GM21390 (cell line): ENCODE measurements around the gene MRPL32.
"Not testable (repeated sequence)": the region's sequence is repeated elsewhere in the genome, so short reads cannot be mapped to it uniquely, and the experiment has no call there.

ENCODE experiments used
- ATAC-seq: cut with Tn5 transposase; IDR thresholded peaks from one replicate; pipeline ENCODE4 v1.9.1; 2021; ENCODE audit not compliant: unreplicated experiment

Gene MRPL32

DNA sequence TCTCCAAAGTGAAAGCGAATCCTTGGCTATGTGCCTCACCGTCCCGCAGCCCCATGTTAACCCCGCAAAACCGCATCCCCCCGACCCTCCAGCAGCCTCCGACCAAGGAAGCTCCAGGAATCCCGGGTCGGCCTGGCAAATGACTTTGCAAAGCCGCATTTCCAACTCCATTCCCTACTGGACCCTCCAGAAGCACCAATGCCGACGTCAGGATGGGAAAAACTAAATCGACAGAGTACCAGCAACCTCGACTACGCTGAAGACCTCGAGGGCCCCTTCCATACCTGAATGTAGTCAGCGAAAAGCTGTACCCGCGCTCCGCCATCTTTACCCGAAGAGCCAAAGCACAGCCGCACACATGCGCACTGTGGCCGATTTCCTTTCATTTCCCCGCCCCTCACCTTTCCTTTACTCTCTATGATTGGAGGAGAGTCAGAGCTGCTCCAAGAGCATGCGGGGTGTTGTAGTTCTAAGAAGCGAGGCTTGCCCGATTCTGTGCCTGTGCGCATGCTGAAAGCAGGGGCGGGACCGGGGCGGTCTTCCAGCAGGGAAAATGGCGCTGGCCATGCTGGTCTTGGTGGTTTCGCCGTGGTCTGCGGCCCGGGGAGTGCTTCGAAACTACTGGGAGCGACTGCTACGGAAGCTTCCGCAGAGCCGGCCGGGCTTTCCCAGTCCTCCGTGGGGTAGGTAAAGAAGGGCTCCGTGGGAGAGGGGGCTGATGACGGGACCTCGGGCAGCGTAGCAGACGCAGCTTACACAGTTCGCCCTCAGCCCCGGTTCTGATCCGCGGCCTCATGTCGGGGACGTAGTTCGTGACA is at the start of gene MRPL32, which contains the start of gene PSMA2:
MRPL32 (plus strand) TSS at position 543 of the 818 bp plus-strand sequence; CDS start at position 554, 11 bp downstream.
PSMA2 (minus strand) TSS at position 341 of the 818 bp plus-strand sequence; CDS start at position 325, 16 bp downstream.
- peak; percentile 99 for ATAC-seq

GRCh38 chr7:42883950-42884349 is 48.2 kb upstream of the MRPL32 start:
- no peak for ATAC-seq

DNA sequence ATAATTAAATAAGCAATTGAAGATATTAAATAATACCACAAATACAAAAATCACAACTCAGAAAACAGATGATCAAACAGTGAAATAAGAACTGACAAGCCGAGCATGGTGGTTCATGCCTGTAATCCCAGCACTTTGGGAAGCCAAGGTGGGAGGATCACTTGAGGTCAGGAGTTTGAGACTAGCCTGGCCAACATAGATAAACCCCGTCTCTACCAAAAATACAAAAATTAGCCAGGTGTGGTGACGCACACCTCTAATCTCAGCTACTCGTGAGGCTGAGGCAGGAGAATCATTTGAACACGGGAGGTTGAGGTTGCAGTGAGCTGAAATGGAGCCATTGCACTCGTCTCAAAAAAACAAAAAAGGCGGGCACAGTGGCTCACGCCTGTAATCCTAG is 47.0 kb upstream of the MRPL32 start:
- not testable (repeated sequence) for ATAC-seq

DNA sequence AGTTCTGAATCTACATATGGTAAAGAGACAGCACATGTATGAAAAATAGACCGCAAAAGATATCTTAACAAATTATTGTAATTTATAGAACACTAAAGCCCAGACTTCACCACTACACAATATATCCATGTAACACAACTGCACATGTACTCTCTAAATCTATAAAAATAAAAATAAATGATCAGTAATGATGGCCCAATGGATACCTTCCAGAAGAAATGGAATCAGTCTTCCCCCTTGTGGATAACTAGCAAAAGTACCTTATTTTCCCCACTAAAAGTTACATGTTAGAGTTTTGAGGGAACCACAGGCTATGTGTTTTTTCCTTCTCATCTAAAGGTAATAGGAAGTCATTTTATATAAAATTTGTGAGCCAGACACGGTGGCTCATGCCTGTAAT is 46.0 kb upstream of the MRPL32 start:
- ATAC-seq, result no peak

GRCh38 chr7:42886893-42887505 is 45.2 kb upstream of the MRPL32 start:
- no peak for ATAC-seq

- ATAC-seq, result no peak
Measured at GRCh38 chr7:42893346-42894240, 38.6 kb upstream of the MRPL32 start.

DNA sequence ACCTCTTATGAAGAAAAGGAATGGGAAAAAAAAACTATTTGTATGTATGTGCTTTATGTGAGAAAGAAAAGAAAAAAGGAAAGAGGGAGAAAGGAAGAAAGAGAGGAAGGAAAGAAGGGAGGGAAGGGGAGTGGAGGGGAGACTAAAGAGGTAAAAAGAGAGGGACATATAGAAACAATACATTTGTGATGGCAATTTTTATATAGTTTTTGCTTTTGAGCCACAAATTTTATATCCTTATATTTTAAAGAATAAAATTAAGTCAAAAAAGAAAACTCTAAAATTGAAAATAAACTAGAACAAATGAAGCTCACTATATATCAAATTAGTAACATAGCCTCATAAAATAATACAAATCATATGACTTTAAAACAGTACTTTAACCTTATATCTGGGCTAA is 31.3 kb upstream of the MRPL32 start:
- no peak for ATAC-seq

DNA sequence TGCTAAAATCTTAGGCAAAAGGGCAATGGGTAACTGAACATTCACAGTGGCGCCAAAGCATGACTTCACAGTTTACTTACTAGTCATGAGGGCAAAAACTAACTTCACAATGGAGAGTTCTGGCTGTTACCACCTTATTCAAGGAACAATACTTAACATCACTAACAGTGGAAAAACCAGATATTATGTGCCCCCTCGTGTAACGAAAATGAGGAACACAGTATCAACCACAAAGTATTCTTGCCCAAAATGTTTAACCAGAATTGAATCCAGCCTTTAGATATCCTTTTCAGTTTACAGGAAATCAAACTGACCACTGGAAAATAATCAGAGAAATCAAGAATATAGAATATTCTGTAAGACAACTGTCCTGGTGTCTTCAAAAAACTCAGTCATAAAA is 29.8 kb upstream of the MRPL32 start:
- no peak for ATAC-seq

DNA sequence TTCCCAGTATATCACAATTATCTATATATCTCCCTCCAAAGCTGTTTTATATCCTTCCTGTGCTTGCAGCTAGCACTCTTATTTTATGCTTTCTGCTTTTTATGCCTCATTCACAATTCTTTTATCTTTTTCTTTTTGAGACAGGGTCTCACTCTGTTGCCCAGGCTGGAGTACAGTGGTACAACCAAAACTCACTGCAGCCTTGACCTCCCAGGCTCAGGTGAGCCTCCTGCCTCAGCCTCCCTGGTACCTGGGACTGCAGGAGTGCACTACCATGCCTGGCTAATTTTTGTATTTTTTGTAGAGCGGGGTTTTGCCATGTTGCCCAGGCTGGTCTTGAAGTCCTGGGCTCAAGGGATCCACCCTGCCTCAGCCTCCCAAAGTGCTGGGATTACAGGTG is 26.0 kb upstream of the MRPL32 start:
- ATAC-seq, result no peak

- no peak for ATAC-seq
Measured at GRCh38 chr7:42907316-42907715, 24.9 kb upstream of the MRPL32 start.

GRCh38 chr7:42910306-42910705 is 21.9 kb upstream of the MRPL32 start:
- ATAC-seq, result no peak

DNA sequence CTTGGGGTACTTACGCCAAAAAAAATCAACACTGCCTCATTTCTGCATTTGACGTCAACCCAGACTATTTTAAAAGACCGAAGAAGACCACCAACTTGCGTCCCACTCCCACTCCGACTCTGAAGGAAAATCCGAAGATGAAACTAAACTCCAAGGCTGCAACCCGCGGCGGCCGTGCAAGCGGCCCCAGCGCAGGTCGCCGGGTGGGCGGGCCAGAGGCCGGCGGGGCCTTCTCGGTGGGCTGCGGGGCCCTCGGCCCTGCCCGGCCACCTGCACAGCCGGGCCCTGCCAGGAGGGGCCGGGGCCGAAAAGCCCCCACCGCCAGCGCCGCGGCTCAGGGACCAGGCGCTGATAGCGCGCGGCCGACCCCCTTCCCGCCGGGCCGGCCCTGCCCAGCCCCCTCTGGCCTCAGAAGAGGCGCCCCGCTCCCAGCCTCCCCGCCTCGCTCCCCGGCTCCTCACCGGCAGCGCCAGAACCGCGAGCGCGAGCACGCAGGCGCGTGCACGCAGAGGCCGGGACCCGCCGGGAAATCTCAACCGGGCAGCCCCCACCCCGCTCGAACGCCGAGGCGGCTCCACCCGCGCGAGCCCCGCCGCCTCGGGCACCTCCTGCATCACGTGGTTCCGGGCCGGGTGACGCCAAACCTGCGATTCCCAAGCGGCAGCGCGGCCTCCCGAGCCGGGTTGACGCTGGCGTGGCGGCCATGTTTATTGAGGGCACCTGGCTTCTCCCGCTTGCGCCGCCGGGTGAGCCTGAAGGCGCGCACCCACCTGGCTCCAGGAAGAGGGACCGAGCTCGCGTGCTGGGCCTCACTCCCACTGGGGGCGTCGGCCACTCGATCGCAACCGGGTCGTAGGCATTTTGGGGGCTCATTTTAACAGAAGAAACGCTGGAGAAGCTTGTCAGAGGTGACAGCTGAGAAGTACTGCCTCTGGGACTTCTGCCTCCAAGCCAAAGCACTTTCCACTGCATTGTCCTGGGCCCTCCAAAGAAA is 20.4 kb upstream of the MRPL32 start, which contains the start of gene C7orf25:
C7orf25 (minus strand) TSS at position 617 of the 994 bp plus-strand sequence. CDS start 1,170 bp downstream, outside the sequence.
- ATAC-seq, result peak; percentile 91

- ATAC-seq, result no peak
Measured at GRCh38 chr7:42913591-42913990, 18.6 kb upstream of the MRPL32 start.

- ATAC-seq, result no peak
Measured at GRCh38 chr7:42914009-42914408, 18.2 kb upstream of the MRPL32 start.

DNA sequence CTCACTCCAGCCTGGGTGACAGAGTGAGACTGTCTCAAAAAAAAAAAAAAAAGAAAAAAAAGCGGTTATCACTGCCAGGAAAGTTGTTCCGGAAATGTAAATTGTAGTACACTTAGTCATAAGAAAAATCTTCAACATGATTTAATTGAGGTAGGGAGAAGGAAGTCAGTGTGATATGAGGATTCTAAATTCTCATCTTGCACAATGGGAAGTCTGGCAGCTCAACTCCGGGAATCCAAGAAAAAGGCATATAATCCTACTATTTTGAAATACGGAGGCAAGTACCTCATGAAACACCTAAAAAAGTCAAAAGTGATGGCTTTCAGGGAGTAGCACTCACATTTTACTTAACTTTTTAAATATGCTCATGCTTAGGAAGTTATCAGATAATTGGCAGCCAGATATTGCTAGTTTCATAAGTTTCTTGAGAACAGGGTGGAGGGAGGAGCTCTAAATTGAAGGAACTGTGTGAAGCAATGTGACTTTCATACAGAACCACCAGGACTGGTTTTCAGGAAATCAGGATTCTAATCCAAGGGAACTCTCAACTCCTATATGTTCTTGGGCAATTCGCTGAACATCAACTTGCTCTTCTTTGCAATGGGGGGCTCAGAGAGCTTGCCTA is 17.6 kb upstream of the MRPL32 start:
- no peak for ATAC-seq

DNA sequence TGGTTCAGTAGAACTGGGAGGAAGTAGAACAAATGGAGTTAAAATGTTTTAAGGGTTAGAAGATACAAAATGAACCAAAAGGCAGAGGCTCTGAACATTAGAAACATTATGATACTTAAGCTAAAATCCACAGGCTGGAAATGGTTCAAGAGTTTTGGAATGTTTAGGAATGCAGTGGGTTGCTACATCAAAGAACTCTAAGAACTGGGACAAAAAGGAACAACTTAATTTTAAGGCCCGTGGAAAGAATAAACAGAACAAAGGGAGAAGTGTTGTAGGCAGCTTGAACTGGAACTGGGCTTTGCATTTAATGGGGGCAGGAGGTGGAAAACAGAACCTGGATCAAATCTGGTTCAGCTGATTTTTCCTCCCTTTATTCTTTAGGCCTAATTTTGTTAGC is 16.8 kb upstream of the MRPL32 start:
- ATAC-seq, result no peak

DNA sequence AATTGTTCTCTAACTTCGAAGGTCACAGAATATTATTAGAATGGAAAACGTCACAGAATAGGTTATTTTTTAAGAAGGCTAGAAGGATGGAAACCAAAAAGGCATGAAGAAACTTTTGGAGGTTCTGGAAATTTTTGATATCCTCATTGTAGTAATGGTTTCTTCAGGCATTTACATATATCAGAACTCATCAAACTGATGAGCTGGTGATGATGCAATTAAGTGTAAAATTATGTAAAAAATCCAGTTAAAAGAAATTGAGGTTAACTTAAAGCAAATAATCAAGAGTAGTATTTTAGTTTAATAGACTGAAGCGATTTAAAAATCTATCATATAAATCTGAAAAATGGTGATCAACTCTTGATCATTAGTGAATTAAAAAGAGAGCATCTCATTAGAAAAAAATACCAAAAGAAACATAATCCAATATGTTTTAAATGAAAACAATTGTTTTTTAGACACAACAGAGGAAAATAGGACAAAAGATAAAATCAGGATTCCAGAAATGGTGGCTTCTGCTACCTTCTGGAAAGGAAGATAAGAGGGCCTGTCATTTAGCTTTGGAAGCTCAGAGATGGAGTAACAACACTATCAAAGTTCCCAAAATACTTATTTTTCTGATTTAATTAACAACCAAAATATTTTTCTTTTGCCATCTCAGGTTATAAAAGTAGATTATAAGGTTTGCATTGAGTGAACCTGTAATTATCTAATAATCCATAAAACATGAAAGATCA is 10.0 kb upstream of the MRPL32 start:
- ATAC-seq, result no peak

DNA sequence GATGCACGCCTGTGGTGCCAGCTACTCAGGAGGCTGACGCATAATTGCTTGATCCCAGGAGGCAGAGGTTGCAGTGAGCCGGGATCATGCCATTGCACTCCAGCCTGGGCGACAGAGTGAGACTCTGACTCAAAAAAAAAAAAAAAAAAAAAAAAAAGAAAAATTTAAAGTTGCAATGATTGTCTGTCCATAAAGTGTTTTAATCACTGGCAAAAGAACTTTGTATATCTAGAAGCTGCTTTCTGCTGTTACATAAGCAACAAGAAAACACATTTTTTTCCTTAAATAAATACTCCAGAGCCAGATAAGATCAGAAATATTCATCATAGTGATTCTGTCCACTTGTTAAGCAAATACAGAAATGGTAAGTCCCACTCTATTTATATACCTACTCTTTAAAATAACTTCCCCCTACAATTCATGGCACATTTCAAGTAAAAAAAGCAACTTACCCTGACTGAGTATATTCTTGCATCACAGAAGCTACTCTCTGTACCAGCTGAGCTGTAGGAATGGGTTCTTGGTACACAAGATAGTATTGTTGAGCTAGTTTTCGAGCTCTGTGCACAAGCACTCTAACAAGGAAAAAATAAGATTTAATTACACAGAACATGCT is 7.8 kb upstream of the MRPL32 start:
- ATAC-seq, result no peak
